HCT116 (cell line): ENCODE results near the gene MPPED1. TPM values are rescaled to one million over a fixed set of nuclear protein-coding genes. Genes with fewer than 3 reads are reported as not detected.

Source experiments
- ATAC-seq: fragments of 200-7000 bp; cut with Tn5 transposase; 2 replicates; pipeline ENCODE4 v1.9.1; 2020; ENCODE audit warnings: mild to moderate bottlenecking, moderate library complexity
- BruUV-seq: library from RNA; stranded (reverse); fragments of 400-500 nt; replicated peaks from 2 replicates; lab custom pipeline; 2021; lab: Mats Ljungman, UMichigan
- CTCF ChIA-PET: fragments of 300-600 bp; sonication (Branson Sonifier 250); formaldehyde crosslinking; loops from one replicate; lab custom pipeline; 2021; ENCODE audit warnings: antibody characterized with exemption; lab: Charles Lee
- POLR2A ChIA-PET: fragments of 300-600, 350-600 bp; sonication (Branson Sonifier 250); formaldehyde crosslinking; loops from one replicate; lab custom pipeline; 2021; ENCODE audit warnings: antibody characterized with exemption; lab: Charles Lee
- RAD21 ChIA-PET, 2 experiments: fragments of 300-600 bp; sonication (Branson Sonifier 250); formaldehyde crosslinking; loops; one replicate each; lab custom pipeline; 2023; ENCODE audit warnings: low total read pairs in 2 of 2; ENCODE audit not compliant: uncharacterized antibody in 2 of 2, unreplicated experiment in 2 of 2, low non-redundant PET in 1 of 2; lab: Charles Lee
- DNase-seq: peaks from one replicate; pipeline ENCODE4 v3.0.0-alpha.2; 2010; ENCODE audit warnings: low read depth, low spot score
- H2AFZ ChIP-seq: fragments of 200-600 bp; shearing (Covaris generic), sonication (generic); 2 replicates; pipeline ENCODE4 v1.6.1; 2017; ENCODE audit warnings: low read depth, mixed run types, mixed read lengths, antibody characterized with exemption, low read length; ENCODE audit not compliant: poor library complexity, severe bottlenecking
- H3K27ac ChIP-seq: 2 replicates; pipeline ENCODE4 v1.5.1; 2012; ENCODE audit warnings: low read depth, low read length
- H3K27me3 ChIP-seq: fragments of 200-600 bp; sonication (generic); 2 replicates; pipeline ENCODE4 v1.6.1; 2016; ENCODE audit warnings: mixed run types, low read length, mixed read lengths; ENCODE audit not compliant: insufficient read depth
- H3K36me3 ChIP-seq, 2 experiments: fragments of 200-500 bp in 1 of 2; fragments of 200-600 bp in 1 of 2; sonication (Bioruptor generic) in 1 of 2; sonication (generic) in 1 of 2; 2 replicates each; pipeline versions ENCODE4 v1.5.1 to v1.6.1; 2014 to 2016; ENCODE audit warnings: low read length in 2 of 2, inconsistent platforms in 1 of 2, mixed read lengths in 1 of 2, mixed run types in 1 of 2; ENCODE audit not compliant: insufficient read depth in 2 of 2, control insufficient read depth in 1 of 2
- H3K4me1 ChIP-seq, 2 experiments: fragments of 200-600 bp in 1 of 2; sonication (generic) in 1 of 2; 2 replicates each; pipeline versions ENCODE4 v1.5.1 to v1.6.1; 2012 to 2017; ENCODE audit warnings: low read length in 2 of 2, inconsistent platforms in 1 of 2, mild to moderate bottlenecking in 1 of 2, mixed read lengths in 1 of 2, mixed run types in 1 of 2, moderate library complexity in 1 of 2; ENCODE audit not compliant: insufficient read depth in 2 of 2, control insufficient read depth in 1 of 2
- H3K4me2 ChIP-seq: fragments of 200-600 bp; sonication (generic); 2 replicates; pipeline ENCODE4 v1.6.1; 2017; ENCODE audit warnings: mixed run types, low read length, mixed read lengths
- H3K4me3 ChIP-seq, 2 experiments: fragments of 200-600 bp in 1 of 2; sonication (generic) in 1 of 2; replicated peaks in 1 of 2; 2 replicates each; pipeline ENCODE4 v1.5.1; 2011 to 2016; ENCODE audit warnings: low read length in 2 of 2, control low read depth in 1 of 2, low read depth in 1 of 2, mild to moderate bottlenecking in 1 of 2, mixed read lengths in 1 of 2, mixed run types in 1 of 2
- H3K79me2 ChIP-seq: fragments of 200-600 bp; sonication (generic); 2 replicates; pipeline ENCODE4 v1.6.1; 2017; ENCODE audit warnings: mild to moderate bottlenecking, mixed run types, low read length, moderate library complexity, mixed read lengths; ENCODE audit not compliant: insufficient read depth
- H3K9ac ChIP-seq: fragments of 200-600 bp; sonication (generic); 2 replicates; pipeline ENCODE4 v1.6.1; 2016; ENCODE audit warnings: low read length, mixed read lengths
- H3K9me2 ChIP-seq: fragments of 200-600 bp; sonication (generic), shearing (Covaris generic); 2 replicates; pipeline ENCODE4 v1.6.1; 2017; ENCODE audit warnings: mixed run types, mild to moderate bottlenecking, moderate library complexity; ENCODE audit not compliant: insufficient read depth
- H3K9me3 ChIP-seq, 2 experiments: fragments of 200-500 bp in 1 of 2; fragments of 200-600 bp in 1 of 2; sonication (Bioruptor generic) in 1 of 2; sonication (generic) in 1 of 2; 2 replicates each; pipeline ENCODE4 v1.6.1; 2014 to 2017; ENCODE audit warnings: low read length in 2 of 2, mixed read lengths in 2 of 2, inconsistent platforms in 1 of 2, low read depth in 1 of 2, mild to moderate bottlenecking in 1 of 2, mixed run types in 1 of 2, moderate library complexity in 1 of 2; ENCODE audit not compliant: control insufficient read depth in 1 of 2, insufficient read depth in 1 of 2
- H4K20me1 ChIP-seq: fragments of 200-600 bp; sonication (generic), shearing (Covaris generic); 2 replicates; pipeline ENCODE4 v1.6.1; 2017; ENCODE audit warnings: mixed run types, mild to moderate bottlenecking, moderate library complexity; ENCODE audit not compliant: insufficient read depth
- CBX3 ChIP-seq: IDR thresholded peaks from 2 replicates; pipeline ENCODE4 v1.6.1; 2012; ENCODE audit warnings: low read depth
- ELF1 ChIP-seq: IDR thresholded peaks from 2 replicates; pipeline ENCODE4 v1.6.1; 2012; ENCODE audit warnings: low read depth, borderline replicate concordance
- EZH2phosphoT487 ChIP-seq: fragments of 200-600 bp; IDR thresholded peaks from 2 replicates; pipeline ENCODE4 v1.6.1; 2018; ENCODE audit warnings: antibody characterized with exemption, borderline replicate concordance
- FOSL1 ChIP-seq: IDR thresholded peaks from 2 replicates; pipeline ENCODE4 v1.6.1; 2012; ENCODE audit warnings: low read depth
- JUND ChIP-seq: IDR thresholded peaks from 2 replicates; pipeline ENCODE4 v1.6.1; 2012
- POLR2A ChIP-seq: IDR thresholded peaks from 2 replicates; pipeline ENCODE4 v1.7.0; 2011; ENCODE audit warnings: borderline replicate concordance; ENCODE audit not compliant: insufficient read depth, insufficient read length; ENCODE audit errors: extremely low read depth
- POLR2AphosphoS5 ChIP-seq: IDR thresholded peaks from 2 replicates; pipeline ENCODE4 v1.6.1; 2011; ENCODE audit warnings: mild to moderate bottlenecking, low read depth, low read length, moderate library complexity
- SIN3A ChIP-seq: IDR thresholded peaks from 2 replicates; pipeline ENCODE4 v1.6.1; 2012; ENCODE audit warnings: low read depth
- SP1 ChIP-seq: IDR thresholded peaks from 2 replicates; pipeline ENCODE4 v1.6.1; 2012; ENCODE audit warnings: low read depth
- SRF ChIP-seq: IDR thresholded peaks from 2 replicates; pipeline ENCODE4 v1.6.1; 2012; ENCODE audit warnings: low read depth
- intact Hi-C: fragments of 100-400 bp; cut with micrococcal nuclease; formaldehyde crosslinking; loops from 2 replicates; pipeline ENCODE4 v1.10.0; 2022
- total RNA-seq: library from RNA; stranded (reverse); gene quantifications from one replicate; pipeline ENCODE4 v1.2.1, GENCODE V29; 2021; ENCODE audit not compliant: unreplicated experiment
- TF ChIP-seq, protein P1 (sequence below): IDR thresholded peaks from 2 replicates; pipeline ENCODE4 v1.6.1; 2012
- TF ChIP-seq, protein P2 (sequence below): IDR thresholded peaks from 2 replicates; pipeline ENCODE4 v1.6.1; 2011; ENCODE audit warnings: mild to moderate bottlenecking, low read length, moderate library complexity; ENCODE audit not compliant: insufficient replicate concordance; ENCODE audit errors: extremely low read depth
- TF ChIP-seq, protein P3 (sequence below): IDR thresholded peaks from 2 replicates; pipeline ENCODE4 v1.6.1; 2012

MPPED1 gene
- total RNA-seq, 1 experiment from 2014 or later = not detected

DNA sequence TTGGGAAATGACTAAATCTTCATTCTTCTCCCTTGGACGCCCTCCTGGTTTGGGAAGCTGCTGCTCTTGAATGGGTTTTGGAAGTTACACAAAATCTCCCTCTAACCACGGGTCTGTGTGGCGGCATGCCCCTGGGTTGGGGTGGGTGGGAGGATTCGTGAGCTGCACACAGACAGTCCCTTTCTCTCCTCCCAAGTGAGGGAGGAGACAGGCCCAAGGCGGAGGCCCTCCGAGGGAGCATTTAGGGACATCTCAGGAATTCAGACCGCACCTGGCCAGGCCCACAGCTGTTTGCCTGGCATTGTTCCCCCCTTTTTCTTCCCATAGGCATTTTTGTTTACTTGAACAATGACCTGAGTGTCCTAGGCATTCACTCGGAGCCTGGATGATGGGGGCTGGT, 94.1 kb downstream of the MPPED1 start:
- Histone ChIP-seq H3K36me3 (no peaks in the 10 kb centered on the region), H4K20me1 (no peaks in the 10 kb centered on the region), H3K4me3 (no peak overlapping the region), H3K9me3 (no peaks in the 10 kb centered on the region; a peak in 1 of 4 replicates), H3K79me2 (no peaks in the 10 kb centered on the region), H2AFZ (no peak overlapping the region), H3K4me2 (no peak overlapping the region), H3K9ac (no peak overlapping the region), H3K27me3 (no peaks in the 10 kb centered on the region), H3K4me1 (no peaks in the 10 kb centered on the region), H3K9me2 (no peaks in the 10 kb centered on the region), H3K27ac (no peak overlapping the region)
- DNase-seq (no peak), ATAC-seq (no peak)
- intact Hi-C loops = no loop called here
- BruUV-seq = no TSS peak
- POLR2A ChIA-PET = no interaction called here
- CTCF ChIA-PET = no interaction called here
- RAD21 ChIA-PET = no interaction called here
- TF ChIP-seq SRF = no peak
- TF ChIP-seq CBX3 = no peak
- no peak for TF ChIP-seq FOSL1
- no peak for TF ChIP-seq EZH2phosphoT487
- no peak for TF ChIP-seq SIN3A
- no peak for TF ChIP-seq JUND
- TF ChIP-seq, protein P1, sequence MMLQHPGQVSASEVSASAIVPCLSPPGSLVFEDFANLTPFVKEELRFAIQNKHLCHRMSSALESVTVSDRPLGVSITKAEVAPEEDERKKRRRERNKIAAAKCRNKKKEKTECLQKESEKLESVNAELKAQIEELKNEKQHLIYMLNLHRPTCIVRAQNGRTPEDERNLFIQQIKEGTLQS = no peak
- TF ChIP-seq POLR2A = no peak
- TF ChIP-seq, protein P2, sequence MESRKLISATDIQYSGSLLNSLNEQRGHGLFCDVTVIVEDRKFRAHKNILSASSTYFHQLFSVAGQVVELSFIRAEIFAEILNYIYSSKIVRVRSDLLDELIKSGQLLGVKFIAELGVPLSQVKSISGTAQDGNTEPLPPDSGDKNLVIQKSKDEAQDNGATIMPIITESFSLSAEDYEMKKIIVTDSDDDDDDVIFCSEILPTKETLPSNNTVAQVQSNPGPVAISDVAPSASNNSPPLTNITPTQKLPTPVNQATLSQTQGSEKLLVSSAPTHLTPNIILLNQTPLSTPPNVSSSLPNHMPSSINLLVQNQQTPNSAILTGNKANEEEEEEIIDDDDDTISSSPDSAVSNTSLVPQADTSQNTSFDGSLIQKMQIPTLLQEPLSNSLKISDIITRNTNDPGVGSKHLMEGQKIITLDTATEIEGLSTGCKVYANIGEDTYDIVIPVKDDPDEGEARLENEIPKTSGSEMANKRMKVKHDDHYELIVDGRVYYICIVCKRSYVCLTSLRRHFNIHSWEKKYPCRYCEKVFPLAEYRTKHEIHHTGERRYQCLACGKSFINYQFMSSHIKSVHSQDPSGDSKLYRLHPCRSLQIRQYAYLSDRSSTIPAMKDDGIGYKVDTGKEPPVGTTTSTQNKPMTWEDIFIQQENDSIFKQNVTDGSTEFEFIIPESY = no peak
- TF ChIP-seq SP1 = no peak
- TF ChIP-seq POLR2AphosphoS5 = no peak
- TF ChIP-seq ELF1 = no peak
- TF ChIP-seq, protein P3, sequence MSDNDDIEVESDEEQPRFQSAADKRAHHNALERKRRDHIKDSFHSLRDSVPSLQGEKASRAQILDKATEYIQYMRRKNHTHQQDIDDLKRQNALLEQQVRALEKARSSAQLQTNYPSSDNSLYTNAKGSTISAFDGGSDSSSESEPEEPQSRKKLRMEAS = no peak
